Liver (tissue), 9 donors: ENCODE measurements around the gene HERC6. TPM values are rescaled to one million over a fixed set of nuclear protein-coding genes. Genes with fewer than 3 reads are reported as not detected.
"Not testable (repeated sequence)": the region's sequence is repeated elsewhere in the genome, so short reads cannot be mapped to it uniquely, and the experiment has no call there.

Experiments used
- DNase-seq: peaks from one replicate; pipeline ENCODE4 v3.0.0-alpha.2; 2017; ENCODE audit warnings: low spot score
- H3K27ac ChIP-seq, 2 donors: one replicate each; pipeline ENCODE4 v1.7.0; 2013; ENCODE audit warnings: inconsistent platforms in 2 of 2, low read length in 2 of 2, control low read depth in 1 of 2, low read depth in 1 of 2, mild to moderate bottlenecking in 1 of 2
- H3K27me3 ChIP-seq, 4 donors: one replicate each; pipeline versions ENCODE4 v1.6.1 to v1.7.0; 2013; ENCODE audit warnings: low read length in 3 of 4, inconsistent platforms in 1 of 4, mild to moderate bottlenecking in 1 of 4, moderate library complexity in 1 of 4; ENCODE audit not compliant: control insufficient read depth in 4 of 4, insufficient read depth in 4 of 4
- H3K36me3 ChIP-seq, 4 donors: one replicate each; pipeline versions ENCODE4 v1.6.1 to v1.7.0; 2013; ENCODE audit warnings: low read length in 3 of 4, mild to moderate bottlenecking in 3 of 4, low read depth in 1 of 4, moderate library complexity in 1 of 4; ENCODE audit not compliant: control insufficient read depth in 4 of 4, insufficient read depth in 3 of 4
- H3K4me1 ChIP-seq, 4 donors: one replicate each; pipeline versions ENCODE4 v1.6.1 to v1.7.0; 2013; ENCODE audit warnings: low read length in 3 of 4, mild to moderate bottlenecking in 3 of 4, moderate library complexity in 1 of 4; ENCODE audit not compliant: control insufficient read depth in 4 of 4, insufficient read depth in 4 of 4
- H3K4me3 ChIP-seq, 3 donors: one replicate each; pipeline versions ENCODE4 v1.6.1 to v1.7.0; 2013; ENCODE audit warnings: low read length in 3 of 3, control low read depth in 1 of 3, low read depth in 1 of 3, mild to moderate bottlenecking in 1 of 3
- H3K9ac ChIP-seq, 2 donors: one replicate each; pipeline ENCODE4 v1.7.0; 2013; ENCODE audit warnings: low read length in 2 of 2, mild to moderate bottlenecking in 2 of 2, moderate library complexity in 2 of 2, control low read depth in 1 of 2, low read depth in 1 of 2
- H3K9me3 ChIP-seq, 4 donors: one replicate each; pipeline versions ENCODE4 v1.6.1 to v1.7.0; 2013; ENCODE audit warnings: low read length in 3 of 4; ENCODE audit not compliant: control insufficient read depth in 4 of 4
- CTCF ChIP-seq: fragments of 150-350 bp; IDR thresholded peaks from 2 replicates; pipeline ENCODE4 v1.5.1; 2017; ENCODE audit warnings: improper control_type of control experiment, low read depth, low read length; ENCODE audit not compliant: missing input control
- FOXA1 ChIP-seq: IDR thresholded peaks from 2 replicates; pipeline ENCODE4 v1.6.1; 2016; ENCODE audit warnings: antibody characterized with exemption
- HNF4G ChIP-seq: IDR thresholded peaks from 2 replicates; pipeline ENCODE4 v1.6.1; 2016; ENCODE audit warnings: antibody characterized with exemption
- NR2F2 ChIP-seq: IDR thresholded peaks from 2 replicates; pipeline ENCODE4 v1.6.1; 2016; ENCODE audit warnings: antibody characterized with exemption
- REST ChIP-seq: IDR thresholded peaks from 2 replicates; pipeline ENCODE4 v1.6.1; 2016; ENCODE audit warnings: antibody characterized with exemption, mild to moderate bottlenecking
- SP1 ChIP-seq: IDR thresholded peaks from 2 replicates; pipeline ENCODE4 v1.6.1; 2018; ENCODE audit warnings: antibody characterized with exemption, mild to moderate bottlenecking
- TAF1 ChIP-seq: conservative IDR thresholded peaks from 2 replicates; pipeline ENCODE4 v1.6.1; 2016; ENCODE audit warnings: antibody characterized with exemption, mild to moderate bottlenecking
- YY1 ChIP-seq: IDR thresholded peaks from 2 replicates; pipeline ENCODE4 v1.6.1; 2016; ENCODE audit warnings: antibody characterized with exemption, mild to moderate bottlenecking
- WGBS: extraction: QIAGEN DNeasy Blood & Tissue Kit; methylation state at CpG from one replicate; pipeline ENCODE4 v1.1.7; 2013; 5-methylcytosine and 5-hydroxymethylcytosine counted together
- polyA plus RNA-seq, 2 donors: library from polyadenylated mRNA; stranded (reverse) in 1 of 2; unstranded in 1 of 2; fragments of 200-250 nt in 1 of 2; fragments of >200 nt in 1 of 2; fragmentation: Nextera tagmentation in 1 of 2; extraction: Ambion mirVana in 1 of 2; gene quantifications; one replicate each; pipeline versions ENCODE4 v1.2.1 to v1.2.3, GENCODE V29; 2013 to 2015
- total RNA-seq, 2 donors: library from RNA; depleted of rRNA; stranded (reverse); fragments of >200 nt; gene quantifications; one replicate each; pipeline ENCODE4 v1.2.3, GENCODE V29; 2014
- donor health status: healthy.
- donor health status: healthy.
- donor health status: healthy.
- donor health status: healthy.
- donor health status: healthy.

HERC6 gene
- total and polyA plus RNA-seq, 4 donors = 1.5 to 3.8 (median 2.6) TPM

- no peaks in the 10 kb centered on the region for H3K4me1 ChIP-seq
- DNase-seq = no peak
- TF ChIP-seq CTCF = no peak
- TF ChIP-seq SP1 = no peak
- no peak for TF ChIP-seq NR2F2
- TF ChIP-seq REST = no peak
- no peak for TF ChIP-seq FOXA1
- TF ChIP-seq YY1 = no peak
- no peak overlapping the region for H3K27ac ChIP-seq
- WGBS = 76% methylated on average over 1 of the region's 1 CpG
- no peaks in the 10 kb centered on the region for H3K27me3 ChIP-seq
- no peak overlapping the region for H3K9ac ChIP-seq
- H3K9me3 ChIP-seq = no peaks in the 10 kb centered on the region
- H3K4me3 ChIP-seq = no peak overlapping the region
- H3K36me3 ChIP-seq = peaks cover 0 to 10% (median 5%) of the 10 kb centered on the region in 4 donors
Observed at GRCh38 chr4:88429401-88429800, 50.7 kb downstream of the HERC6 start.

GRCh38 chr4:88435987-88436693 is 57.5 kb downstream of the HERC6 start:
- no peaks in the 10 kb centered on the region for H3K9me3 ChIP-seq
- TF ChIP-seq HNF4G = no peak
- TF ChIP-seq TAF1 = no peak
- no peak for TF ChIP-seq NR2F2

DNA sequence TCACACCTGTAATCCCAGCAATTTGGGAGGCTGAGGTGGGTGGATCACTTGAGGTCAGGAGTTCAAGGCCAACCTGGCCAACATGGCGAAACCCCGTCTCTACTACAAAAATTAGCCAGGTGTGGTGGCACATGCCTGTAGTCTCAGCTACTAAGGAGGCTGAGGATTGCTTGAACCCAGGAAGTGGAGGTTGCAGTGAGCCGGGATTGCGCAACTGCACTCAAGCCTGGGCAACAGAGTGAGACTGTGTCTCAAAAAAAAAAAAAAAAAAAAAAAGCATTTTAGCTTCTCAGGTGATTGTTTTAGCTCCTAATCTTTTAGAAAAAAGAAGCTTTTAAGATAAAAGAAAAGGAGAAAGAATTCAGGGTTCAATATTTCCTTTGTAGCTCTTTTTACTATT is 59.2 kb downstream of the HERC6 start:
- whole genome bisulfite sequencing = 96% methylated on average over 4 of the region's 4 CpGs
- not testable (repeated sequence) for DNase-seq, H3K27ac ChIP-seq, H3K9ac ChIP-seq, H3K9me3 ChIP-seq, H3K4me1 ChIP-seq, H3K36me3 ChIP-seq, H3K4me3 ChIP-seq, H3K27me3 ChIP-seq

More at GRCh38 chr4:88435987-88436693, 57.5 kb downstream of the HERC6 start:
- WGBS = 97% methylated on average over 1 of the region's 1 CpG
- DNase-seq = no peak
- Histone ChIP-seq H3K27ac (no peak overlapping the region), H3K4me3 (no peak overlapping the region), H3K36me3 (peaks cover 0 to 10% (median 6%) of the 10 kb centered on the region in 4 donors), H3K27me3 (no peaks in the 10 kb centered on the region), H3K9ac (no peak overlapping the region), H3K4me1 (no peaks in the 10 kb centered on the region)
